HepG2 (cell line): ENCODE measurements around the gene LTB4R2. TPM values are rescaled to one million over a fixed set of nuclear protein-coding genes. Genes with fewer than 3 reads are reported as not detected.
A peak's percentile ranks its signal among the peaks of the same experiment; 100 is the strongest.

Experiments used
- BCL3 ChIP-seq: sonication (generic); formaldehyde crosslinking; IDR thresholded peaks from 2 replicates; pipeline ENCODE4 v1.5.1; 2020; ENCODE audit warnings: mild to moderate bottlenecking, missing genetic modification reagents, moderate library complexity
- FOXK1 ChIP-seq: sonication (generic); formaldehyde crosslinking; IDR thresholded peaks from 2 replicates; pipeline ENCODE4 v1.4.0; 2020; ENCODE audit warnings: low read depth, missing genetic modification reagents, borderline replicate concordance
- GLMP ChIP-seq: sonication (generic); formaldehyde crosslinking; IDR thresholded peaks from 2 replicates; pipeline ENCODE4 v1.9.0; 2021; ENCODE audit warnings: missing genetic modification reagents, mild to moderate bottlenecking, borderline replicate concordance
- HMGA1 ChIP-seq: sonication (generic); formaldehyde crosslinking; conservative IDR thresholded peaks from 2 replicates; pipeline ENCODE4 v1.4.0; 2020; ENCODE audit warnings: missing genetic modification reagents
- MYPOP ChIP-seq: sonication (generic); formaldehyde crosslinking; IDR thresholded peaks from 2 replicates; pipeline ENCODE4 v1.8.1; 2023; ENCODE audit warnings: mild to moderate bottlenecking, moderate library complexity, missing genetic modification reagents
- RORA ChIP-seq: sonication (generic); formaldehyde crosslinking; IDR thresholded peaks from 2 replicates; pipeline ENCODE4 v1.5.0; 2020; ENCODE audit warnings: mild to moderate bottlenecking, missing genetic modification reagents, moderate library complexity
- SNAI1 ChIP-seq: sonication (generic); formaldehyde crosslinking; IDR thresholded peaks from 2 replicates; pipeline ENCODE4 v1.5.0; 2020; ENCODE audit warnings: mild to moderate bottlenecking, missing genetic modification reagents, borderline replicate concordance
- TSC22D2 ChIP-seq: sonication (generic); formaldehyde crosslinking; IDR thresholded peaks from 2 replicates; pipeline ENCODE4 v1.5.1; 2020; ENCODE audit warnings: missing genetic modification reagents, mild to moderate bottlenecking, borderline replicate concordance
- ZBTB43 ChIP-seq: sonication (generic); formaldehyde crosslinking; conservative IDR thresholded peaks from 2 replicates; pipeline ENCODE4 v1.4.0; 2020; ENCODE audit warnings: missing genetic modification reagents
- ZBTB44 ChIP-seq: sonication (generic); formaldehyde crosslinking; IDR thresholded peaks from 2 replicates; pipeline ENCODE4 v1.4.0; 2020; ENCODE audit warnings: missing genetic modification reagents
- ZGPAT ChIP-seq: IDR thresholded peaks from 2 replicates; pipeline ENCODE4 v1.6.1; 2016; ENCODE audit warnings: mild to moderate bottlenecking
- ZKSCAN8 ChIP-seq: IDR thresholded peaks from 2 replicates; pipeline ENCODE4 v1.6.1; 2016; ENCODE audit warnings: borderline replicate concordance, missing genetic modification reagents, missing compliant biosample characterization
- ZNF224 ChIP-seq: sonication (generic); formaldehyde crosslinking; IDR thresholded peaks from 2 replicates; pipeline ENCODE4 v1.5.0; 2020; ENCODE audit warnings: mild to moderate bottlenecking, missing genetic modification reagents
- ZNF503 ChIP-seq: sonication (generic); formaldehyde crosslinking; IDR thresholded peaks from 2 replicates; pipeline ENCODE4 v1.4.0; 2020; ENCODE audit warnings: missing genetic modification reagents
- polyA plus RNA-seq, 8 experiments: library from polyadenylated mRNA; depleted of rRNA in 3 of 8; stranded (reverse) in 7 of 8; unstranded in 1 of 8; fragments of >200 nt; fragmentation: Illumina TruSeq in 4 of 8; extraction: Trizol in 4 of 8; gene quantifications; 2 replicates each; pipeline versions ENCODE4 v1.2.1 to v1.2.3, GENCODE V29; 2011 to 2016; ENCODE audit warnings: low read depth in 4 of 8, missing spikeins in 1 of 8, mixed read lengths in 1 of 8; ENCODE audit not compliant: insufficient read depth in 1 of 8
- total RNA-seq, 5 experiments: library from RNA; depleted of rRNA; stranded (reverse); fragments of >200 nt; fragmentation: Illumina TruSeq; extraction: Trizol; gene quantifications; 2 replicates each; pipeline ENCODE4 v1.2.3, GENCODE V29; 2016; ENCODE audit warnings: low read depth in 1 of 5

The LTB4R2 gene
- total and polyA plus RNA-seq, 2 of the 13 experiments (the other 11 are each of a cell fraction or from before 2014, with no cell fraction given) = 3.9 to 6.9 TPM

- TF ChIP-seq FOXK1 (CRISPR knock-in tag) (peak; percentile 74; the same call in 1 of the 2 replicates), RORA (CRISPR knock-in tag) (peak; percentile 86; the same call in 1 of the 2 replicates), ZGPAT (peak; percentile 99), BCL3 (CRISPR knock-in tag) (peak; percentile 100), ZBTB44 (peak; percentile 94), MYPOP (CRISPR knock-in tag) (no peak), TSC22D2 (CRISPR knock-in tag) (no peak), SNAI1 (peak; percentile 96), ZNF503 (CRISPR knock-in tag) (peak; percentile 93), ZBTB43 (CRISPR knock-in tag) (peak; percentile 96), HMGA1 (CRISPR knock-in tag) (no peak), ZKSCAN8 (CRISPR knock-in tag) (peak; percentile 90), GLMP (peak; percentile 76; the same call in 1 of the 2 replicates), ZNF224 (CRISPR knock-in tag) (peak; percentile 98)
Measured at GRCh38 chr14:24315807-24316596, 6.1 kb downstream of the LTB4R2 start (continued).
